EL (cell line): ENCODE measurements around the gene LOXHD1.

Experiments
- DNase-seq: peaks from one replicate; pipeline ENCODE4 v3.0.0-alpha.2; 2016

The LOXHD1 gene

GRCh38 chr18:46439037-46439436 is 218.0 kb downstream of the LOXHD1 start:
- DNase-seq: no peak

GRCh38 chr18:46437061-46437460 is 220.0 kb downstream of the LOXHD1 start:
- no peak for DNase-seq

- no peak for DNase-seq
These were observed 220.4 kb downstream of the LOXHD1 start for GRCh38 chr18:46436621-46437020.

GRCh38 chr18:46435031-46435430 is 222.0 kb downstream of the LOXHD1 start:
- no peak for DNase-seq

- DNase-seq: no peak
These were observed 222.4 kb downstream of the LOXHD1 start for GRCh38 chr18:46434629-46435028.

- no peak for DNase-seq
These were observed 223.7 kb downstream of the LOXHD1 start for GRCh38 chr18:46433121-46433826.

GRCh38 chr18:46431522-46432171 is 225.4 kb downstream of the LOXHD1 start:
- no peak for DNase-seq

GRCh38 chr18:46429649-46430224 is 227.3 kb downstream of the LOXHD1 start:
- DNase-seq: no peak

GRCh38 chr18:46429130-46429529 is 227.9 kb downstream of the LOXHD1 start:
- DNase-seq: no peak

- no peak for DNase-seq
These were observed 228.7 kb downstream of the LOXHD1 start for GRCh38 chr18:46428368-46428767.

- DNase-seq: no peak
These were observed 229.6 kb downstream of the LOXHD1 start for GRCh38 chr18:46427216-46427995.
